HG03108 (cell line): ENCODE data around the gene OGFR.

ENCODE experiments used
- ATAC-seq: cut with Tn5 transposase; IDR thresholded peaks from one replicate; pipeline ENCODE4 v1.9.1; 2021; ENCODE audit warnings: moderate library complexity; ENCODE audit not compliant: unreplicated experiment

OGFR gene

GRCh38 chr20:62804627-62805154 lies at the start of gene OGFR:
Gene OGFR, plus strand, starts transcription at chr20:62804835. Its CDS starts 25 bp downstream, at chr20:62804860.
- peak; percentile 39 for ATAC-seq

GRCh38 chr20:62754991-62755356 lies 49.7 kb upstream of the OGFR start:
- no peak for ATAC-seq

- ATAC-seq = no peak
Measured at GRCh38 chr20:62755817-62756724, 48.6 kb upstream of the OGFR start.

- ATAC-seq = no peak
Measured at GRCh38 chr20:62758226-62758912, 46.3 kb upstream of the OGFR start.

GRCh38 chr20:62759981-62760431 lies 44.6 kb upstream of the OGFR start:
- ATAC-seq = no peak

- ATAC-seq = no peak
Measured at GRCh38 chr20:62760471-62760855, 44.2 kb upstream of the OGFR start.

- ATAC-seq = no peak
Measured at GRCh38 chr20:62760856-62761758, 43.5 kb upstream of the OGFR start.

GRCh38 chr20:62761759-62762131 lies 42.9 kb upstream of the OGFR start:
- ATAC-seq = no peak

GRCh38 chr20:62762376-62762775 lies 42.3 kb upstream of the OGFR start:
- no peak for ATAC-seq

- ATAC-seq = no peak
Measured at GRCh38 chr20:62762801-62763368, 41.8 kb upstream of the OGFR start.

- no peak for ATAC-seq
Measured at GRCh38 chr20:62763404-62763803, 41.2 kb upstream of the OGFR start.

GRCh38 chr20:62764156-62764935 lies 40.3 kb upstream of the OGFR start:
- ATAC-seq = no peak

GRCh38 chr20:62765021-62765420 lies 39.6 kb upstream of the OGFR start:
- no peak for ATAC-seq

GRCh38 chr20:62765432-62766070 lies 39.1 kb upstream of the OGFR start:
- ATAC-seq = no peak

GRCh38 chr20:62766071-62766450 lies 38.6 kb upstream of the OGFR start:
- ATAC-seq = no peak

- no peak for ATAC-seq
Measured at GRCh38 chr20:62766716-62767115, 37.9 kb upstream of the OGFR start.

GRCh38 chr20:62768234-62768546 lies 36.4 kb upstream of the OGFR start:
- ATAC-seq = no peak

GRCh38 chr20:62768551-62769287 lies 35.9 kb upstream of the OGFR start:
- ATAC-seq = no peak
